ENCODE results near the gene CDH23. TPM values are rescaled to one million over a fixed set of nuclear protein-coding genes. Genes with fewer than 3 reads are reported as not detected.
A peak's percentile ranks its signal among the peaks of the same experiment; 100 is the strongest.

CDH23 gene
- total RNA-seq, 4 donors from 2014 or later: 2.9 to 16.1 (median 5.9) TPM

- 73 to 89% methylated on average over 7 to 14 of the region's 14 CpGs for WGBS, 2 donors (ENCODE audit: low coverage in 1 of 2)
- no peak for TF ChIP-seq POLR2A (IDR thresholded peaks at IDR 0.05)
- in situ Hi-C loops (cut with MboI; ENCODE audit: low pct_ligation_motif_present in 1 of 4, low pct_unique_long_range_greater_than_20kb in 1 of 4, low sequenced_read_pairs in 3 of 4): no loop called here
These were observed 446.4 kb downstream of the CDH23 start for GRCh38 chr10:71842856-71843686.

GRCh38 chr10:71844084-71844483, 447.4 kb downstream of the CDH23 start:
- WGBS, 2 donors (ENCODE audit: low coverage in 1 of 2): 53 to 71% methylated on average over 2 of the region's 2 CpGs
- Histone ChIP-seq H3K36me3 (no peaks in the 10 kb centered on the region), H3K4me3 (no peak overlapping the region), H3K27me3 (no peaks in the 10 kb centered on the region), H3K4me1 (peaks cover 18 to 65% (median 34%) of the 10 kb centered on the region in 4 donors), H3K27ac (no peak overlapping the region), H3K9me3 (no peaks in the 10 kb centered on the region)
- no peak for DNase-seq
- in situ Hi-C loops (cut with MboI; ENCODE audit: low pct_ligation_motif_present in 1 of 4, low pct_unique_long_range_greater_than_20kb in 1 of 4, low sequenced_read_pairs in 3 of 4): no loop called here
- no peak for TF ChIP-seq POLR2AphosphoS5 (IDR thresholded peaks at IDR 0.05)
- no peak for TF ChIP-seq EP300 (IDR thresholded peaks at IDR 0.05; ENCODE audit: low read depth)
- no peak for TF ChIP-seq POLR2A (IDR thresholded peaks at IDR 0.05)
- no peak for TF ChIP-seq CTCF (IDR thresholded peaks at IDR 0.05)
- intact Hi-C loops (cut with DNase I; ENCODE audit: low total_unique reads): no loop called here

More at GRCh38 chr10:71842856-71843686, 446.4 kb downstream of the CDH23 start:
- Histone ChIP-seq H3K36me3 (no peaks in the 10 kb centered on the region), H3K9me3 (no peaks in the 10 kb centered on the region), H3K27me3 (no peaks in the 10 kb centered on the region), H3K27ac (peak overlapping the region in 1 of 4 donors; percentile 20), H3K4me3 (no peak overlapping the region), H3K4me1 (peaks cover 17 to 66% (median 34%) of the 10 kb centered on the region in 4 donors)
- no peak for DNase-seq
- intact Hi-C loops (cut with DNase I; ENCODE audit: low total_unique reads): no loop called here

GRCh38 chr10:71844695-71845094, 448.0 kb downstream of the CDH23 start:
- H3K27ac ChIP-seq: no peak overlapping the region
- DNase-seq: no peak
- 58 to 75% methylated on average over 2 of the region's 2 CpGs for WGBS, 2 donors (ENCODE audit: low coverage in 1 of 2)
- H3K4me1 ChIP-seq: peaks cover 24 to 65% (median 34%) of the 10 kb centered on the region in 4 donors
- no peaks in the 10 kb centered on the region for H3K9me3 ChIP-seq
- in situ Hi-C loops (cut with MboI; ENCODE audit: low pct_ligation_motif_present in 1 of 4, low pct_unique_long_range_greater_than_20kb in 1 of 4, low sequenced_read_pairs in 3 of 4): no loop called here
- no peaks in the 10 kb centered on the region for H3K36me3 ChIP-seq
- no peak for TF ChIP-seq EP300 (IDR thresholded peaks at IDR 0.05; ENCODE audit: low read depth)
- no peak for TF ChIP-seq POLR2AphosphoS5 (IDR thresholded peaks at IDR 0.05)
- TF ChIP-seq CTCF (IDR thresholded peaks at IDR 0.05): no peak
- no peak for TF ChIP-seq POLR2A (IDR thresholded peaks at IDR 0.05)
- no peaks in the 10 kb centered on the region for H3K27me3 ChIP-seq
- intact Hi-C loops (cut with DNase I; ENCODE audit: low total_unique reads): no loop called here
- no peak overlapping the region for H3K4me3 ChIP-seq

- H3K4me3 ChIP-seq: no peak overlapping the region
- no peak overlapping the region for H3K27ac ChIP-seq
- no peaks in the 10 kb centered on the region for H3K27me3 ChIP-seq
- intact Hi-C loops (cut with DNase I; ENCODE audit: low total_unique reads) (no loop called here), in situ Hi-C loops (cut with MboI; ENCODE audit: low pct_ligation_motif_present in 1 of 4, low pct_unique_long_range_greater_than_20kb in 1 of 4, low sequenced_read_pairs in 3 of 4) (no loop called here)
- 75 to 83% methylated on average over 8 to 11 of the region's 11 CpGs for WGBS, 2 donors (ENCODE audit: low coverage in 1 of 2)
- no peaks in the 10 kb centered on the region for H3K9me3 ChIP-seq
- TF ChIP-seq POLR2AphosphoS5 (IDR thresholded peaks at IDR 0.05) (no peak), POLR2A (IDR thresholded peaks at IDR 0.05) (no peak), EP300 (IDR thresholded peaks at IDR 0.05; ENCODE audit: low read depth) (no peak), CTCF (IDR thresholded peaks at IDR 0.05) (no peak)
- peaks cover 19 to 61% (median 30%) of the 10 kb centered on the region in 4 donors for H3K4me1 ChIP-seq
- H3K36me3 ChIP-seq: no peaks in the 10 kb centered on the region
- DNase-seq: no peak
These were observed 449.0 kb downstream of the CDH23 start for GRCh38 chr10:71845410-71846405.

Data from transverse colon (tissue), 4 donors.